A549 (cell line): ENCODE results near the gene ELF2. TPM values are rescaled to one million over a fixed set of nuclear protein-coding genes. Genes with fewer than 3 reads are reported as not detected.

Source experiments
- ATAC-seq, 2 experiments: fragments of 200-7000 bp in 1 of 2; fragments of >200 bp in 1 of 2; cut with Nextera tagmentation in 1 of 2; cut with Tn5 transposase in 1 of 2; 3 replicates each; pipeline versions ENCODE4 v1.8.0 to v1.9.1; 2018 to 2020; ENCODE audit warnings: mild to moderate bottlenecking in 1 of 2, moderate library complexity in 1 of 2
- CTCF ChIA-PET: fragments of 300-600 bp; sonication (Branson Sonifier 250); formaldehyde crosslinking; extraction: SDS; loops from one replicate; lab custom pipeline; 2021; ENCODE audit warnings: antibody characterized with exemption, inconsistent platforms; lab: Yijun Ruan, JAX
- POLR2A ChIA-PET: fragments of 350-600 bp; formaldehyde crosslinking; extraction: SDS; loops from one replicate; lab custom pipeline; 2021; ENCODE audit warnings: antibody characterized with exemption, inconsistent platforms; lab: Yijun Ruan, JAX
- DNase-seq, 2 experiments: peaks; one replicate each; pipeline versions ENCODE4 v3.0.0 to v3.0.0-alpha.2; 2011 to 2016; ENCODE audit warnings: low read depth in 1 of 2, low spot score in 1 of 2
- FAIRE-seq: peaks from 2 replicates; lab custom pipeline; 2011; peaks lifted over from hg19 to GRCh38; lab: Jason Lieb, UNC
- H3K27ac ChIP-seq, 2 experiments: fragments of >200 bp; sonication (Bioruptor Twin); formaldehyde crosslinking; 3 replicates each; pipeline ENCODE4 v1.5.1; 2016 to 2017
- H3K4me1 ChIP-seq: fragments of >200 bp; sonication (Bioruptor Twin); formaldehyde crosslinking; 3 replicates; pipeline ENCODE4 v1.6.1; 2016
- H3K4me2 ChIP-seq: fragments of >200 bp; sonication (Bioruptor Twin); formaldehyde crosslinking; 3 replicates; pipeline ENCODE4 v1.6.1; 2016
- H3K4me3 ChIP-seq: fragments of >200 bp; sonication (Bioruptor Twin); formaldehyde crosslinking; 3 replicates; pipeline ENCODE4 v1.5.1; 2016
- H3K9me3 ChIP-seq: fragments of >200 bp; sonication (Bioruptor Twin); formaldehyde crosslinking; 3 replicates; pipeline ENCODE4 v1.6.1; 2016
- BCL3 ChIP-seq: fragments of >200 bp; sonication (Bioruptor Twin); formaldehyde crosslinking; IDR thresholded peaks from 3 replicates; pipeline ENCODE4 v1.6.1; 2016
- BHLHE40 ChIP-seq: IDR thresholded peaks from 2 replicates; pipeline ENCODE4 v1.6.1; 2012; ENCODE audit warnings: low read depth, low read length, inconsistent platforms
- CBX2 ChIP-seq: fragments of 200-600 bp; sonication (generic); IDR thresholded peaks from 2 replicates; pipeline ENCODE4 v1.6.1; 2016; ENCODE audit warnings: low read depth, mild to moderate bottlenecking, borderline replicate concordance
- CBX8 ChIP-seq: fragments of 200-600 bp; sonication (generic); IDR thresholded peaks from 2 replicates; pipeline ENCODE4 v1.6.1; 2016
- CEBPB ChIP-seq, 2 experiments: fragments of >200 bp in 1 of 2; sonication (Bioruptor Twin) in 1 of 2; formaldehyde crosslinking in 1 of 2; IDR thresholded peaks; 2 replicates each; pipeline ENCODE4 v1.6.1; 2012 to 2016
- CHD4 ChIP-seq: fragments of 200-600 bp; sonication (generic); IDR thresholded peaks from 2 replicates; pipeline ENCODE4 v1.6.1; 2016; ENCODE audit warnings: antibody characterized with exemption, mild to moderate bottlenecking, borderline replicate concordance
- EHF ChIP-seq: fragments of 250-450 bp; sonication (Bioruptor Pico); IDR thresholded peaks from 2 replicates; pipeline ENCODE4 v1.5.0; 2020; ENCODE audit warnings: mild to moderate bottlenecking
- EP300 ChIP-seq, 2 experiments: fragments of >200 bp; sonication (Bioruptor Twin); formaldehyde crosslinking; IDR thresholded peaks; 2 replicates in 1 of 2; 3 replicates in 1 of 2; pipeline ENCODE4 v1.6.1; 2016 to 2017
- FOSL2 ChIP-seq, 2 experiments: fragments of 450-650 bp in 1 of 2; fragments of >200 bp in 1 of 2; sonication (Bioruptor Twin) in 1 of 2; formaldehyde crosslinking; IDR thresholded peaks; 2 replicates each; pipeline versions ENCODE4 v1.5.0 to v1.6.1; 2016 to 2020; ENCODE audit warnings: mild to moderate bottlenecking in 1 of 2, moderate library complexity in 1 of 2
- FOXS1 ChIP-seq: fragments of 250-450 bp; sonication (Bioruptor Pico); IDR thresholded peaks from 2 replicates; pipeline ENCODE4 v1.5.0; 2020; ENCODE audit warnings: mild to moderate bottlenecking, moderate library complexity
- HES2 ChIP-seq: fragments of >200 bp; sonication (Bioruptor Twin); formaldehyde crosslinking; IDR thresholded peaks from 2 replicates; pipeline ENCODE4 v1.6.1; 2016
- JUN ChIP-seq, 2 experiments: fragments of >200 bp; sonication (Bioruptor Twin); formaldehyde crosslinking; IDR thresholded peaks; 2 replicates in 1 of 2; 3 replicates in 1 of 2; pipeline ENCODE4 v1.6.1; 2016 to 2017
- KDM1A ChIP-seq: fragments of 200-600 bp; sonication (generic); IDR thresholded peaks from 2 replicates; pipeline ENCODE4 v1.6.1; 2016; ENCODE audit warnings: low read depth, mild to moderate bottlenecking
- KDM5A ChIP-seq: fragments of 200-600 bp; sonication (generic); IDR thresholded peaks from 2 replicates; pipeline ENCODE4 v1.6.1; 2016; ENCODE audit warnings: antibody characterized with exemption, mild to moderate bottlenecking
- MAZ ChIP-seq: fragments of 150-350 bp; IDR thresholded peaks from 2 replicates; pipeline ENCODE4 v1.6.1; 2014; ENCODE audit warnings: antibody characterized with exemption, low read depth, low read length, borderline replicate concordance
- NFE2L2 ChIP-seq: fragments of 150-350 bp; conservative IDR thresholded peaks from 2 replicates; pipeline ENCODE4 v1.6.1; 2014; ENCODE audit warnings: low read length
- RAD21 ChIP-seq, 2 experiments: fragments of >200 bp in 1 of 2; sonication (Bioruptor Twin) in 1 of 2; formaldehyde crosslinking in 1 of 2; IDR thresholded peaks in 1 of 2; conservative IDR thresholded peaks in 1 of 2; 2 replicates in 1 of 2; 3 replicates in 1 of 2; pipeline ENCODE4 v1.6.1; 2012 to 2018; ENCODE audit warnings: inconsistent platforms in 1 of 2
- SMC3 ChIP-seq: fragments of >200 bp; sonication (Bioruptor Twin); formaldehyde crosslinking; IDR thresholded peaks from 3 replicates; pipeline ENCODE4 v1.6.1; 2018; ENCODE audit warnings: inconsistent platforms
- TFCP2L1 ChIP-seq: fragments of 250-450 bp; sonication (Bioruptor Pico); IDR thresholded peaks from 2 replicates; pipeline ENCODE4 v1.5.0; 2021; ENCODE audit warnings: mild to moderate bottlenecking
- ZC3H11A ChIP-seq: fragments of 450-650 bp; IDR thresholded peaks from 2 replicates; pipeline ENCODE4 v1.6.1; 2014; ENCODE audit warnings: antibody characterized with exemption, mild to moderate bottlenecking
- ZNF302 ChIP-seq: fragments of 250-450 bp; sonication (Bioruptor Pico); IDR thresholded peaks from 2 replicates; pipeline ENCODE4 v1.9.0; 2021; ENCODE audit warnings: inconsistent platforms, mild to moderate bottlenecking, moderate library complexity
- whole genome bisulfite sequencing: methylation state at CpG from one replicate; pipeline ENCODE4 v1.1.6; 2017; ENCODE audit errors: missing lambda C conversion rate; 5-methylcytosine and 5-hydroxymethylcytosine counted together
- polyA plus RNA-seq, 4 experiments: library from polyadenylated mRNA; depleted of rRNA in 3 of 4; stranded (reverse); fragments of >200 nt; fragmentation: RNase III in 1 of 4; extraction: RNeasy Plus Mini Kit Qiagen cat#74134 plus additional on column Dnase treatment in 1 of 4; gene quantifications; 2 replicates in 3 of 4; 3 replicates in 1 of 4; pipeline ENCODE4 v1.2.3, GENCODE V29; 2011 to 2017
- TF ChIP-seq, protein P1 (sequence below): IDR thresholded peaks from 2 replicates; pipeline ENCODE4 v1.6.1; 2012

The ELF2 gene
- polyA plus RNA-seq, 2 of the 4 experiments (the other 2 are of a cell fraction): 12.7 to 24.3 TPM

GRCh38 chr4:139142087-139142486, 34.9 kb downstream of the ELF2 start:
- Histone ChIP-seq H3K4me1 (no peaks in the 10 kb centered on the region), H3K4me3 (no peak overlapping the region), H3K9me3 (no peaks in the 10 kb centered on the region)
- no peak for ATAC-seq
- CTCF ChIA-PET: interaction anchor here (1.7 kb wide), 1 partner anchor 26 kb away, joined by 5 read pairs; no protein-coding TSS in a partner anchor
- POLR2A ChIA-PET: no interaction called here
- TF ChIP-seq BHLHE40 (no peak), CBX8 (no peak), SMC3 (no peak), ZC3H11A (no peak), KDM5A (no peak), EHF (CRISPR knock-in tag) (no peak), TFCP2L1 (CRISPR knock-in tag) (no peak), FOXS1 (CRISPR knock-in tag) (no peak), CBX2 (no peak), CHD4 (no peak), HES2 (no peak), RAD21 (conservative IDR thresholded peaks at IDR 0.05 in 1 of 2, IDR thresholded peaks at IDR 0.05 in 1 of 2) (no peak), ZNF302 (CRISPR knock-in tag) (no peak), EP300 (IDR thresholded peaks at IDR 0.05) (no peak)
- TF ChIP-seq, protein P1, sequence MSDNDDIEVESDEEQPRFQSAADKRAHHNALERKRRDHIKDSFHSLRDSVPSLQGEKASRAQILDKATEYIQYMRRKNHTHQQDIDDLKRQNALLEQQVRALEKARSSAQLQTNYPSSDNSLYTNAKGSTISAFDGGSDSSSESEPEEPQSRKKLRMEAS: no peak
- TF ChIP-seq, all 56 proteins: peak for 0
- H3K27ac ChIP-seq: no peak overlapping the region
- DNase-seq (no peak), FAIRE-seq (no peak)
- H3K4me2 ChIP-seq: no peak overlapping the region
- WGBS: 92% methylated on average over 1 of the region's 1 CpG

- ChIA-PET CTCF (no interaction called here), POLR2A (no interaction called here)
- ATAC-seq: no peak
Observed at GRCh38 chr4:139137763-139138162, 39.3 kb downstream of the ELF2 start.

DNA sequence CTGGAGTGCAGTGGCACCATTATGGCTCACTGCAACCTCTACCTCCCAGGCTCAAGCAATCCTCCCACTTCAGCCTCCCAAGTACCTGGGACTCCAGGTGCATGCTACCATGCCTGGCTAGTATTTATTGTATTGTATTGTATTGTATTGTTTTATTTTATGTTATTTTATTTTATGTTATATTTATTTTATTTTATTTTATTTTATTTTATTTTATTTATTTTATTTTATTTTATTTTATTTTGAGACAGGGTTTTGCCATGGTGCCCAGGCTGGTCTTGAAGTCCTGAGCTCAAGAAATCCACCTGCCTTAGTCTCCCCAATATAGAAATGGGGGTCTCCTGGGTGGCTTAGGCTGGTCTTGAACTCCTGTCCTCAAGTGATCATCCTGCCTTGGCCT, 42.6 kb downstream of the ELF2 start:
- CTCF ChIA-PET: no interaction called here
- 0 out of 3 replicates have a peak, but pooled peaks cover 1% of the 10 kb centered on the region for H3K4me1 ChIP-seq

More at GRCh38 chr4:139137763-139138162, 39.3 kb downstream of the ELF2 start:
- Histone ChIP-seq H3K9me3 (no peaks in the 10 kb centered on the region), H3K27ac (no peak overlapping the region), H3K4me1 (no peaks in the 10 kb centered on the region), H3K4me2 (no peak overlapping the region), H3K4me3 (no peak overlapping the region)
- TF ChIP-seq CEBPB (IDR thresholded peaks at IDR 0.05) (no peak), FOSL2 (IDR thresholded peaks at IDR 0.05) (no peak), FOSL2 (CRISPR knock-in tag; IDR thresholded peaks at IDR 0.05) (no peak), KDM1A (no peak), BCL3 (no peak), MAZ (no peak), JUN (IDR thresholded peaks at IDR 0.05) (no peak), BHLHE40 (no peak)
- WGBS: 96% methylated on average over 3 of the region's 3 CpGs
- no peak for DNase-seq
- no peak for FAIRE-seq

More for the DNA sequence above, 42.6 kb downstream of the ELF2 start:
- DNase-seq (no peak), FAIRE-seq (no peak), ATAC-seq (no peak)
- Histone ChIP-seq H3K4me3 (no peak overlapping the region), H3K27ac (no peak overlapping the region), H3K4me2 (no peak overlapping the region), H3K9me3 (no peaks in the 10 kb centered on the region)
- TF ChIP-seq NFE2L2: no peak
- POLR2A ChIA-PET: no interaction called here
